Right hindlimb (tissue), 1 donor: ENCODE results near the gene MYEF2.

Source experiments
- DNase-seq: peaks from one replicate; pipeline ENCODE4 v3.0.0-alpha.2; 2018

Gene MYEF2, protein sequence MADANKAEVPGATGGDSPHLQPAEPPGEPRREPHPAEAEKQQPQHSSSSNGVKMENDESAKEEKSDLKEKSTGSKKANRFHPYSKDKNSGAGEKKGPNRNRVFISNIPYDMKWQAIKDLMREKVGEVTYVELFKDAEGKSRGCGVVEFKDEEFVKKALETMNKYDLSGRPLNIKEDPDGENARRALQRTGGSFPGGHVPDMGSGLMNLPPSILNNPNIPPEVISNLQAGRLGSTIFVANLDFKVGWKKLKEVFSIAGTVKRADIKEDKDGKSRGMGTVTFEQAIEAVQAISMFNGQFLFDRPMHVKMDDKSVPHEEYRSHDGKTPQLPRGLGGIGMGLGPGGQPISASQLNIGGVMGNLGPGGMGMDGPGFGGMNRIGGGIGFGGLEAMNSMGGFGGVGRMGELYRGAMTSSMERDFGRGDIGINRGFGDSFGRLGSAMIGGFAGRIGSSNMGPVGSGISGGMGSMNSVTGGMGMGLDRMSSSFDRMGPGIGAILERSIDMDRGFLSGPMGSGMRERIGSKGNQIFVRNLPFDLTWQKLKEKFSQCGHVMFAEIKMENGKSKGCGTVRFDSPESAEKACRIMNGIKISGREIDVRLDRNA

GRCh38 chr15:48177766-48178647, at the start of gene MYEF2:
TSS of gene MYEF2 (minus strand) at chr15:48178295. CDS start at chr15:48178237, 58 bp downstream.
- DNase-seq, result peak; percentile 77

GRCh38 chr15:48225771-48226170, 47.7 kb upstream of the MYEF2 start:
- DNase-seq, result no peak

DNA sequence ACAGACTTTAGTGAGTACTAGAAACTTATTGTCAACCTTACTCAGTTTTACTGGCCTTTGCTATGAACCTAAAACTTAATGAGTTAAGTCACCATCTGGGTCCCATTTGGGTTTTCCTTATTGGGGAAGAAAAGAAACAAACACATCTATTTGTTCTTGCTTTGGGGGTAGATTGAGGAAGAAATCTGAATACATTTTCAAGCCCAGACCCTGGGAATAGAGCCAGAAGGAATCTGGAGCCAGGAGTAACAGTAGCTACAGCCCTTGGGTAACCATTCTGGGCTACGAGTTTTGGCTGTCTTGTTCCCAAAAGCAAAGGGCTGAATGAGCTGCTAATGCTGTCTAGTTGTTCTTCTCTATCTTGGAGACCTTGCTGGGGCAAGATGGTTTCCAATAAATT, 44.5 kb upstream of the MYEF2 start:
- DNase-seq, result peak; percentile 22

- peak; percentile 32 for DNase-seq
These were observed 43.8 kb upstream of the MYEF2 start for GRCh38 chr15:48221885-48222284.

GRCh38 chr15:48221261-48221660, 43.2 kb upstream of the MYEF2 start:
- no peak for DNase-seq

DNA sequence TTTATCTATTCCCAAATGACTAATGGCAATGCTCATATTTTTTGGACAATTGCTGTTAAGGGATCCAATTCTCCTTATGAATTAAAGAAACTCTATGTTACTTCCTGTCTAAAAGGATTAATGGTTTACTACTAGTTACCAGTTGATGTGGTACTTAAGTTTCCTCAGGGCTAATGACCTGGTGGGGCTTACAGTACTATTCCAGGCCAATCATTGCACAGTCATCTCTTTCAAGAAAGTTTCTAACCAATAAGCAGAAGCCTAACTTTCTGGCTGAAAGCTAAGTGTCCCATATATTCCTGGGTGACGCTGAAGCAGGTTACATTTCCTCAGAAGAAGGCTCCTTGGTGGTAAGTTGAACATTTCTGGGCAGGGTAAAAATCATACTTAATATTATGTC, 27.9 kb upstream of the MYEF2 start, which contains the start of gene SLC12A1:
Gene SLC12A1 (plus strand): TSS at position 322 of the 400 bp plus-strand sequence. CDS start 1,418 bp downstream, outside the sequence.
- no peak for DNase-seq

- DNase-seq, result no peak
These were observed 24.0 kb upstream of the MYEF2 start for GRCh38 chr15:48202068-48202467.

DNA sequence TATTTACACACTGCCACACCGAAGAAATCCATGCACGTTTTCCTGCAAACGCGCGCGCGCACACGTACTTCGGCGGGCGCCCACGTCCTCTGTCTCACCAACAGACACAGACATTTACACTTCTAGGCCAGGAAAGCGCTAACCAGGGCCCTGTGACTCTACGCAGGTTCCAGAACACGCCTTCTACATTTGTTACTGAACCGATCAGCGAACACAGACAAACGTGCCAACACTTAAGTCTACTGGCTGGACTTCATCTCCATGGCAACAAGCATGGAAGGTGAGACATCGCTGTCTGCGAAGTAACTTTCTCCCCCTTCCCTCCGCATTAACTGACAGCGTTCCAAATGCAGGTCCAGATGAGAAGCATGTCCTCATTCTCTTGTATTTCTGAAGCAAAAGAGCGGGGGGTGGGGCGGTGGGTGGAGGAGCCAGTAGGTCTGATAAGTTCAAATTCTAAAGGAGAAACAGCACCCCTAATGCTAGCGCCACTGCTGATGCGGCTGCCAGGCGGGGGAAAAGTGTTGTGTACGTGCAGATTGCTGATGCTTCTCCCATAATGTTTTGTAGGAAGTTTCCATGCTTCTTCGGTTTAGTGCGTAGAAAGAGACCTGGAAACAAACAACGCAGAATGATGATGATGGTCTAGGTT, 13.6 kb upstream of the MYEF2 start, which contains the start of gene CTXN2:
Gene CTXN2 (plus strand): TSS at position 92 of the 652 bp plus-strand sequence. CDS start 9,636 bp downstream, outside the sequence.
- DNase-seq, result no peak

DNA sequence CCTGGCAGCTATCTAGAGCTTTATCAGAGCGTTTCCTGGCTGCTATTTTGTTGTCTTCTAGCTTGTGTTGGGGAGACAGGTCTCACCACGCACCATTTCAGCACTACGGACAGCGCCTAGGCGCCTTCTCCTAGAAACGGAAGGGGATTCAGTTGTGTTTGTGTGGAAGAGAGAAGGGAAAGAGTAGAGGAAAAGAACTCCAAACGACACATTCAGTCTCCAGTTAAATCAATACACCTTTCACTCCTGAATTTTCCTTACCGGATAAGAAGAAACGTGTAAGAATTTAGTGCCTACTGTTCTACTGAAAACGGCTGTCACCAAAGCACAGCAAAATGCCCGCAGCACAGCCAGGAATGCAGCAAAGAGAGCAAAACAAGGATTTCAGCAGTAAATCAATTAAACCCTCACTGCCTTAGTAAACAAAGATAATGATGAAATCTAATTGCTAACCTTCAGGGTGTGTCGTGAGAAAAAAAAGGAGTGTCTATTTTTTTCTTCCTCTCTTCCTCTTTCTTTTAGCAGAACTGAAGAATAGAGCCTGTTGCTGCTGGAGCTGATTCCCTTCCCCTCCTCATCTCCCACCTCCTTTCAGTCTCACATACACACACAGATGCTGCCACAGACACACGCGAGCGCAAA, 13.0 kb upstream of the MYEF2 start:
- DNase-seq, result peak; percentile 86

- DNase-seq, result no peak
These were observed 8.2 kb upstream of the MYEF2 start for GRCh38 chr15:48186271-48186670.

GRCh38 chr15:48185529-48185928, 7.4 kb upstream of the MYEF2 start:
- no peak for DNase-seq

DNA sequence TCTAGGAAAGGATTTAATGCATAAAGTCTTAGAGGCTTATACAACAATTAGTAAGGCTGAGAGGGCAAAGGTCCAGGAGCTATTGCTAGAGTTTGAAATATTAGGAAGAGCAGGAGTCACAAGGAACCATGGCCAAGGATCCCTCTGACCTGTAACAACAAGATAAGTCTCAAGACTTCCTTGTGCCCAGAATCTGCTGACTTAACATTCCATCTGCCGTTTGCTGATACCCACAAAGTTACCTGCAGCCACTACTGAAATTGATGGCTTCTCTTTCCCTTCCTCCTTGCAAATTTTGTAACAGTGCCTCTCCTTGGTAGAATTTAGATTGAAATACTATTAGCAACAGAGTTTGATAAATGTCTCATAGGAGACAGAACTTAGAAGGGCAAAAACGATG, 4.7 kb upstream of the MYEF2 start:
- no peak for DNase-seq

GRCh38 chr15:48178648-48178931, 495 bp upstream of the MYEF2 start:
- no peak for DNase-seq

DNA sequence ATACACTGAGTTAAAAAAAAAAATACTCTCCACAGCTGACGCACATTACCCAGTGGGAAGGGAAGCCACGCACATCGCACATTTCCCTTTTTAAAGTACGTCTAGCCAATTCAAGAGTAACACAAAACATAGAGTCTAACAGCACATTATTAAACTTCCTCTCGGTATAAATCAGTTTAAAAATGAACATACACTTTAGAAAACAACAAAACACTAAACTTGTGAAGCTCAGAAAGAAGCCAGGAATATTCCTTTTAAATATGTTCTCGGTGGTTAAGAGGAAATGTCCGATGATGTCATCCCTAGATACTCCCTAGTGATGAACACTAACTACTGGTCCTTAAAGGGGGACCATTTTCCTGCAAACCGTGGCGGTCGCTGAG, 721 bp downstream of the MYEF2 start:
- peak; percentile 17 for DNase-seq

- DNase-seq, result no peak
These were observed 1.1 kb downstream of the MYEF2 start for GRCh38 chr15:48176957-48177356.

GRCh38 chr15:48176112-48176511, 2.0 kb downstream of the MYEF2 start:
- no peak for DNase-seq

GRCh38 chr15:48175126-48175525, 3.0 kb downstream of the MYEF2 start:
- DNase-seq, result no peak

GRCh38 chr15:48170981-48171380, 7.1 kb downstream of the MYEF2 start:
- DNase-seq, result no peak

DNA sequence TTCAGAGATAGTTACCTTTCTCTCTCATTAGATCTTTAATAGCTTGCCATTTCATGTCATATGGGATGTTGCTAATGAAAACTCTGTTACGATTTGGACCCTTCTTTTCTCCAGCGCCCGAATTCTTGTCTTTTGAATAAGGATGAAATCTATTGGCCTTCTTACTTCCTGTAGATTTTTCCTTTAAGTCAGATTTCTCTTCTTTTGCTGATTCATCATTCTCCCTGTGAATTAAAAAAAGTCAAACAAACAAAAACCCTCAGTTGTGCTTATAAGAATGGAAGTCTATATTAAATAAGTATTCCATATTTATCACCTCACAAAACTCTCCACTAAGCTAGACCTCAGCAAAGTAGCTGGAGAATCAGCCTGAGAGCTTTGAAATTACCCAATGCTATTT, 9.5 kb downstream of the MYEF2 start:
- DNase-seq, result no peak

DNA sequence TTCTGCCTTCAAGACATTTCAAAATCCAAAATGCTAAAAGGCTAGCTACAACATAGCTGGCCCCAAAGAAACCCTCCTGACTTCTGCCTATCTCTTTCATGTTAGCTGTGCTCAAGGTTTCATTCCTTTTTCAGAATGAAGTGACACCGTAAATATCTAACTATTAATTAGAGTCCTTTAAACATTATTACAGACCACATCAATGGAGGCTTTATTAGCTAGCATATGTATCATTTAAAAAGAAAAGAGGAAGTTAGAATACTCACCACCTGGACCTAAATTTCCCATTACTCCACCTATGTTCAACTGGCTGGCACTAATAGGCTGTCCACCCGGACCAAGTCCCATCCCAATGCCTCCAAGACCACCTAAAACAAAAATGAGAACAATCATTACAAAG, 24.6 kb downstream of the MYEF2 start:
- no peak for DNase-seq

GRCh38 chr15:48149858-48150257, 28.2 kb downstream of the MYEF2 start:
- DNase-seq, result no peak

DNA sequence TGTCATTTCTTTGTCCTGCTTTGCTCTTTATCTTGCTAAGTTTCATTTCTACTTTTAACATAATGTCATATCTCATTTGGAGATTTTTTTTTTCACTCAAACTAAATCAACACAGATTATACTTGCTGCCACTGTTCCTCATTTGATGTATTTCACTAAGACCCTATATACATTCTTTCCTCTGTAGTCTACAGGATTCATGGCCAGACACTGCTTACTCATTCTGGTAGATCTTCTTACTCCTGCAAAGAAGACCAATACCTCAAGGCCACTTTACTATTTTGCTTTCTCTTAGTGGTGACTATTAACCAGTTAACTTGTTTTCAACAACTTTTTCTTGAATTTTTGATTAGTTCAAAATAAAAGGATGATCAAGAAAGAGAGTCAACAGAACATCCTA, 30.7 kb downstream of the MYEF2 start:
- DNase-seq, result no peak
